NCI-H748 treated with DMSO at 0.1 percent for 48 hours (cell line): ENCODE results near the gene MSH2.

ENCODE experiments used
- DNase-seq: peaks from one replicate; lab custom pipeline; 2025; lab: John Stamatoyannopoulos, UW

The MSH2 gene

GRCh38 chr2:47508641-47509040 lies 105.7 kb downstream of the MSH2 start:
- no peak for DNase-seq

GRCh38 chr2:47509250-47509649 lies 106.3 kb downstream of the MSH2 start:
- DNase-seq: no peak

- no peak for DNase-seq
Measured at GRCh38 chr2:47509821-47510385, 106.9 kb downstream of the MSH2 start.

GRCh38 chr2:47510745-47511144 lies 107.8 kb downstream of the MSH2 start:
- no peak for DNase-seq

- no peak for DNase-seq
Measured at GRCh38 chr2:47512581-47513083, 109.7 kb downstream of the MSH2 start.

- DNase-seq: no peak
Measured at GRCh38 chr2:47513981-47514520, 111.1 kb downstream of the MSH2 start.

GRCh38 chr2:47516360-47517104 lies 113.6 kb downstream of the MSH2 start:
- DNase-seq: no peak

- DNase-seq: no peak
Measured at GRCh38 chr2:47518497-47519146, 115.7 kb downstream of the MSH2 start.

GRCh38 chr2:47519147-47519537 lies 116.2 kb downstream of the MSH2 start:
- no peak for DNase-seq

- no peak for DNase-seq
Measured at GRCh38 chr2:47519604-47520301, 116.8 kb downstream of the MSH2 start.

GRCh38 chr2:47520302-47520630 lies 117.3 kb downstream of the MSH2 start:
- no peak for DNase-seq

- peak; percentile 48 for DNase-seq
Measured at GRCh38 chr2:47520825-47521665, 118.1 kb downstream of the MSH2 start.

GRCh38 chr2:47521666-47522285 lies 118.8 kb downstream of the MSH2 start:
- DNase-seq: no peak

- no peak for DNase-seq
Measured at GRCh38 chr2:47525167-47525566, 122.2 kb downstream of the MSH2 start.

- no peak for DNase-seq
Measured at GRCh38 chr2:47528455-47528854, 125.5 kb downstream of the MSH2 start.

- no peak for DNase-seq
Measured at GRCh38 chr2:47528874-47529273, 125.9 kb downstream of the MSH2 start.

GRCh38 chr2:47530105-47530760 lies 127.3 kb downstream of the MSH2 start:
- DNase-seq: no peak

GRCh38 chr2:47531378-47532042 lies 128.6 kb downstream of the MSH2 start:
- no peak for DNase-seq
